22Rv1 (cell line): ENCODE measurements around the gene LDLRAD4.

Source experiments
- ZFX ChIP-seq: fragments of 450-650 bp; IDR thresholded peaks from 2 replicates; pipeline ENCODE4 v1.6.1; 2017; ENCODE audit warnings: antibody characterized with exemption, borderline replicate concordance
- TF ChIP-seq, protein P1 (sequence below): fragments of 450-650 bp; IDR thresholded peaks from 2 replicates; pipeline ENCODE4 v1.5.1; 2017; ENCODE audit warnings: mild to moderate bottlenecking

GRCh38 chr18:13377496-13377895, 158.9 kb downstream of the LDLRAD4 start:
- TF ChIP-seq, protein P1, sequence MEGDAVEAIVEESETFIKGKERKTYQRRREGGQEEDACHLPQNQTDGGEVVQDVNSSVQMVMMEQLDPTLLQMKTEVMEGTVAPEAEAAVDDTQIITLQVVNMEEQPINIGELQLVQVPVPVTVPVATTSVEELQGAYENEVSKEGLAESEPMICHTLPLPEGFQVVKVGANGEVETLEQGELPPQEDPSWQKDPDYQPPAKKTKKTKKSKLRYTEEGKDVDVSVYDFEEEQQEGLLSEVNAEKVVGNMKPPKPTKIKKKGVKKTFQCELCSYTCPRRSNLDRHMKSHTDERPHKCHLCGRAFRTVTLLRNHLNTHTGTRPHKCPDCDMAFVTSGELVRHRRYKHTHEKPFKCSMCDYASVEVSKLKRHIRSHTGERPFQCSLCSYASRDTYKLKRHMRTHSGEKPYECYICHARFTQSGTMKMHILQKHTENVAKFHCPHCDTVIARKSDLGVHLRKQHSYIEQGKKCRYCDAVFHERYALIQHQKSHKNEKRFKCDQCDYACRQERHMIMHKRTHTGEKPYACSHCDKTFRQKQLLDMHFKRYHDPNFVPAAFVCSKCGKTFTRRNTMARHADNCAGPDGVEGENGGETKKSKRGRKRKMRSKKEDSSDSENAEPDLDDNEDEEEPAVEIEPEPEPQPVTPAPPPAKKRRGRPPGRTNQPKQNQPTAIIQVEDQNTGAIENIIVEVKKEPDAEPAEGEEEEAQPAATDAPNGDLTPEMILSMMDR = no peak
- TF ChIP-seq ZFX = no peak
